ENCODE measurements around the gene KCNE4.

KCNE4 gene

GRCh38 chr2:223041527-223042109 is 10.4 kb upstream of the KCNE4 start:
- DNase-seq (ENCODE audit: low read depth in 2 of 2): no peak

GRCh38 chr2:223042284-223042683 is 9.7 kb upstream of the KCNE4 start:
- no peak for DNase-seq (ENCODE audit: low read depth in 2 of 2)

- no peak for DNase-seq (ENCODE audit: low read depth in 2 of 2)
These were observed 9.3 kb upstream of the KCNE4 start for GRCh38 chr2:223042704-223043118.

- DNase-seq (ENCODE audit: low read depth in 2 of 2): no peak
These were observed 8.6 kb upstream of the KCNE4 start for GRCh38 chr2:223043164-223043941.

GRCh38 chr2:223044092-223044836 is 7.7 kb upstream of the KCNE4 start:
- DNase-seq (ENCODE audit: low read depth in 2 of 2): no peak

GRCh38 chr2:223044916-223045700 is 6.9 kb upstream of the KCNE4 start:
- no peak for DNase-seq (ENCODE audit: low read depth in 2 of 2)

GRCh38 chr2:223046470-223047040 is 5.4 kb upstream of the KCNE4 start:
- no peak for DNase-seq (ENCODE audit: low read depth in 2 of 2)

GRCh38 chr2:223047260-223047761 is 4.7 kb upstream of the KCNE4 start:
- DNase-seq (ENCODE audit: low read depth in 2 of 2): no peak

GRCh38 chr2:223048519-223048918 is 3.5 kb upstream of the KCNE4 start:
- no peak for DNase-seq (ENCODE audit: low read depth in 2 of 2)

- DNase-seq (ENCODE audit: low read depth in 2 of 2): no peak
These were observed 2.6 kb upstream of the KCNE4 start for GRCh38 chr2:223049356-223049755.

GRCh38 chr2:223050188-223050587 is 1.8 kb upstream of the KCNE4 start:
- DNase-seq (ENCODE audit: low read depth in 2 of 2): no peak

GRCh38 chr2:223050900-223051504 is 988 bp upstream of the KCNE4 start:
- DNase-seq (ENCODE audit: low read depth in 2 of 2): no peak

- no peak for DNase-seq (ENCODE audit: low read depth in 2 of 2)
These were observed 826 bp downstream of the KCNE4 start for GRCh38 chr2:223052548-223053483.

- no peak for DNase-seq (ENCODE audit: low read depth in 2 of 2)
These were observed 1.6 kb downstream of the KCNE4 start for GRCh38 chr2:223053484-223054192.

- no peak for DNase-seq (ENCODE audit: low read depth in 2 of 2)
These were observed 2.3 kb downstream of the KCNE4 start for GRCh38 chr2:223054193-223054781.

- no peak for DNase-seq (ENCODE audit: low read depth in 2 of 2)
These were observed 3.1 kb downstream of the KCNE4 start for GRCh38 chr2:223055140-223055539.

GRCh38 chr2:223055836-223056235 is 3.8 kb downstream of the KCNE4 start:
- DNase-seq (ENCODE audit: low read depth in 2 of 2): no peak

- no peak for DNase-seq (ENCODE audit: low read depth in 2 of 2)
These were observed 4.9 kb downstream of the KCNE4 start for GRCh38 chr2:223056701-223057418.
